AML-193 (cell line): ENCODE data around the gene ACACA.

Experiments used
- DNase-seq, 2 experiments: peaks; one replicate each; lab custom pipeline; 2025; lab: John Stamatoyannopoulos, UW

Gene ACACA

DNA sequence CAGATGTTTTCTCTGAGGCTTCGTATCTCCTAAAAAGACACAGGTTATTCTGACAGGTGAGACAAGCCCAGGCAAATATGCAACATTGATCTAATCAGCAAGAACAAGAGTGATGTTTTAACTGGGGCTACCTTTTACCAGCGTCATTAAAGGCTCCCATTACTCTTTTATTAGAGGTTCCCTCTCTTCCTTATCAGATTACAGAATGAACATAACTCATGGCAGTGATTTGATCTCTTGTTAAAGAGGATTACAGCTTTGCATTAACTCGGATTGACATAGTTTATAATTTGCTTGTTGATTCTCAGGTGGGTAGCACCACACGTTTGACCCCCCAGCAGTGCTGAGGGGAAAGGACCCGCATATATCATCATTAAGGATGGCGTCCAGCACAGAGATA, 367.4 kb downstream of the ACACA start:
- DNase-seq, result no peak

DNA sequence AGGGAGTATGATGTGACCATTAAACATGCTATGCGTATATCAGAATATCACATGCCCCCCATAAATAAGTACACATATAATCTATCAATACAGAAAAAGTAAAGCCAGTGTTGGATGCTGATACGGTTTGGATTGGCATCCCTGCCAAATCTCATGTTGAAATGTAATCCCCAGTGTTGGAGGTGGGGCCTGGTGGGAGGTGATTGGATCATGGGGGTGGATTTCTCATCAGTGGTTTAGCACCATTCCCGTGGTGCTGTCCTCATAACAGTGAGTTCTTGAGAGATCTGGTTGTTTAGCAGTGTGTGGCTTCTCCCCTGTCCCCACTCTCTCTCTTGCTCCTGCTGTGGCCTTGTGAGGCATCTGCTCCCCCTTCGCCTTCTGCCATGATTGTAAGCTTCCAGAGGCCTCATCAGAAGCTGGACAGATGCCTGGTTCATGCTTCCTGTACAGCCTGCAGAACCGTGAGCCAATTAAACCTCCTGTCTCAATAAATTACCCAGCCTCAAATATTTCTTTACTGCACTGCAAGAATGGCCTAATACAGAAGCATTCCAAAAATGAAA, 369.0 kb downstream of the ACACA start:
- no peak for DNase-seq
